HepG2 (cell line): ENCODE results near the gene LMF2. TPM values are rescaled to one million over a fixed set of nuclear protein-coding genes. Genes with fewer than 3 reads are reported as not detected.
A peak's percentile ranks its signal among the peaks of the same experiment; 100 is the strongest.

Source experiments
- ATAC-seq: fragments of 200-7000 bp; cut with Tn5 transposase; 3 replicates; pipeline ENCODE4 v1.9.1; 2020; ENCODE audit warnings: mild to moderate bottlenecking, moderate library complexity
- BruUV-seq: library from RNA; stranded (reverse); fragments of 400-500 nt; replicated peaks from 2 replicates; lab custom pipeline; 2021; lab: Mats Ljungman, UMichigan
- CTCF ChIA-PET: fragments of 300-600 bp; formaldehyde crosslinking; extraction: SDS; loops from one replicate; lab custom pipeline; 2021; ENCODE audit warnings: low total read pairs, inconsistent platforms, low intra/inter-chr PET ratio; lab: Yijun Ruan, JAX
- POLR2A ChIA-PET: fragments of 350-600 bp; sonication (Branson Sonifier 250); formaldehyde crosslinking; loops from one replicate; lab custom pipeline; 2020; ENCODE audit warnings: antibody characterized with exemption, inconsistent platforms; lab: Yijun Ruan, JAX
- DNase-seq: peaks from one replicate; pipeline ENCODE4 v3.0.0-alpha.2; 2015; ENCODE audit warnings: low spot score
- FAIRE-seq: peaks from 3 replicates; lab custom pipeline; 2011; peaks lifted over from hg19 to GRCh38; lab: Jason Lieb, UNC
- H2AFZ ChIP-seq: one replicate; pipeline ENCODE4 v1.6.1; 2011; ENCODE audit warnings: low read length, inconsistent platforms
- H3K27ac ChIP-seq: fragments of 300-600 bp; 3 replicates; pipeline ENCODE4 v1.8.0; 2011; ENCODE audit warnings: mixed run types, mild to moderate bottlenecking, mixed read lengths, low read length, inconsistent platforms; ENCODE audit not compliant: insufficient read depth; ENCODE audit errors: extremely low read length
- H3K27me3 ChIP-seq, 2 experiments: fragments of 200-600 bp in 1 of 2; 2 replicates in 1 of 2; 3 replicates in 1 of 2; pipeline versions ENCODE4 v1.6.0 to v1.8.0; 2011; ENCODE audit warnings: low read length in 2 of 2, mild to moderate bottlenecking in 2 of 2, moderate library complexity in 2 of 2, inconsistent platforms in 1 of 2; ENCODE audit not compliant: insufficient read depth in 2 of 2, control insufficient read depth in 1 of 2
- H3K36me3 ChIP-seq, 2 experiments: fragments of 200-600 bp in 1 of 2; replicated peaks in 1 of 2; 2 replicates in 1 of 2; 3 replicates in 1 of 2; pipeline versions ENCODE4 v1.5.1 to v1.8.0; 2011; ENCODE audit warnings: low read length in 2 of 2, inconsistent platforms in 1 of 2; ENCODE audit not compliant: insufficient read depth in 2 of 2, control insufficient read depth in 1 of 2
- H3K4me1 ChIP-seq: 2 replicates; pipeline ENCODE4 v1.5.1; 2012; ENCODE audit warnings: low read length, inconsistent platforms; ENCODE audit not compliant: insufficient read depth
- H3K4me2 ChIP-seq: 2 replicates; pipeline ENCODE4 v1.6.0; 2011; ENCODE audit warnings: low read depth, low read length, inconsistent platforms
- H3K4me3 ChIP-seq, 3 experiments: fragments of 200-600 bp in 1 of 3; sonication (generic), shearing (Covaris generic) in 1 of 3; replicated peaks in 1 of 3; 2 replicates each; pipeline ENCODE4 v1.5.1; 2011 to 2016; ENCODE audit warnings: low read length in 3 of 3, inconsistent platforms in 2 of 3, low read depth in 2 of 3, mild to moderate bottlenecking in 2 of 3, control low read depth in 1 of 3, mixed read lengths in 1 of 3; ENCODE audit not compliant: insufficient read depth in 1 of 3
- H3K79me2 ChIP-seq: one replicate; pipeline ENCODE4 v1.6.1; 2011; ENCODE audit warnings: low read length, inconsistent platforms; ENCODE audit not compliant: insufficient read depth
- H3K9ac ChIP-seq: 2 replicates; pipeline ENCODE4 v1.6.0; 2011; ENCODE audit warnings: mild to moderate bottlenecking, low read depth, low read length, inconsistent platforms; ENCODE audit not compliant: insufficient read depth
- H3K9me3 ChIP-seq: 2 replicates; pipeline ENCODE4 v1.5.1; 2012; ENCODE audit warnings: mild to moderate bottlenecking, low read length
- H4K20me1 ChIP-seq: 2 replicates; pipeline ENCODE4 v1.6.0; 2011; ENCODE audit warnings: inconsistent platforms, mild to moderate bottlenecking, low read length, moderate library complexity; ENCODE audit not compliant: insufficient read depth
- MLLT10 ChIP-seq: sonication (generic); formaldehyde crosslinking; IDR thresholded peaks from 2 replicates; pipeline ENCODE4 v1.4.0; 2020; ENCODE audit warnings: missing genetic modification reagents
- PHF20 ChIP-seq: sonication (generic); formaldehyde crosslinking; IDR thresholded peaks from 2 replicates; pipeline ENCODE4 v1.5.0; 2020; ENCODE audit warnings: mild to moderate bottlenecking, missing genetic modification reagents
- SMAD3 ChIP-seq: sonication (generic); formaldehyde crosslinking; IDR thresholded peaks from 2 replicates; pipeline ENCODE4 v1.4.0; 2020; ENCODE audit warnings: missing genetic modification reagents
- SNAI1 ChIP-seq: sonication (generic); formaldehyde crosslinking; IDR thresholded peaks from 2 replicates; pipeline ENCODE4 v1.5.0; 2020; ENCODE audit warnings: mild to moderate bottlenecking, missing genetic modification reagents, borderline replicate concordance
- ZNF878 ChIP-seq: sonication (generic); formaldehyde crosslinking; IDR thresholded peaks from 2 replicates; pipeline ENCODE4 v1.8.1; 2023; ENCODE audit warnings: mild to moderate bottlenecking, missing genetic modification reagents, moderate library complexity
- WGBS: methylation state at CpG from one replicate; pipeline ENCODE4 v1.1.6; 2017; ENCODE audit warnings: low lambda C conversion rate; 5-methylcytosine and 5-hydroxymethylcytosine counted together
- in situ Hi-C: cut with HindIII; loops from 2 replicates; pipeline ENCODE4 v1.10.0; 2017; ENCODE audit warnings: low pct_unique_long_range_greater_than_20kb; ENCODE audit not compliant: extremely low pct_ligation_motif_present
- intact Hi-C: fragments of 100-400 bp; cut with micrococcal nuclease; formaldehyde crosslinking; loops from one replicate; pipeline ENCODE4 v1.10.0; 2022; ENCODE audit not compliant: unreplicated experiment
- polyA plus RNA-seq, 8 experiments: library from polyadenylated mRNA; depleted of rRNA in 3 of 8; stranded (reverse) in 7 of 8; unstranded in 1 of 8; fragments of >200 nt; fragmentation: Illumina TruSeq in 4 of 8; extraction: Trizol in 4 of 8; gene quantifications; 2 replicates each; pipeline versions ENCODE4 v1.2.1 to v1.2.3, GENCODE V29; 2011 to 2016; ENCODE audit warnings: low read depth in 4 of 8, missing spikeins in 1 of 8, mixed read lengths in 1 of 8; ENCODE audit not compliant: insufficient read depth in 1 of 8
- total RNA-seq, 5 experiments: library from RNA; depleted of rRNA; stranded (reverse); fragments of >200 nt; fragmentation: Illumina TruSeq; extraction: Trizol; gene quantifications; 2 replicates each; pipeline ENCODE4 v1.2.3, GENCODE V29; 2016; ENCODE audit warnings: low read depth in 1 of 5
- TF ChIP-seq, protein P1 (sequence below): sonication (generic); formaldehyde crosslinking; IDR thresholded peaks from 2 replicates; pipeline ENCODE4 v1.5.0; 2020; ENCODE audit warnings: mild to moderate bottlenecking, missing genetic modification reagents
- TF ChIP-seq, protein P2 (sequence below): IDR thresholded peaks from 2 replicates; pipeline ENCODE4 v1.6.1; 2016; ENCODE audit warnings: control low read depth
- TF ChIP-seq, protein P3 (sequence below): sonication (generic); formaldehyde crosslinking; IDR thresholded peaks from 2 replicates; pipeline ENCODE4 v1.8.0; 2022; ENCODE audit warnings: mild to moderate bottlenecking, missing genetic modification reagents, moderate library complexity

Gene LMF2
- total and polyA plus RNA-seq, 2 of the 13 experiments (the other 11 are each of a cell fraction or from before 2014, with no cell fraction given): 23.3 to 30.6 TPM

DNA sequence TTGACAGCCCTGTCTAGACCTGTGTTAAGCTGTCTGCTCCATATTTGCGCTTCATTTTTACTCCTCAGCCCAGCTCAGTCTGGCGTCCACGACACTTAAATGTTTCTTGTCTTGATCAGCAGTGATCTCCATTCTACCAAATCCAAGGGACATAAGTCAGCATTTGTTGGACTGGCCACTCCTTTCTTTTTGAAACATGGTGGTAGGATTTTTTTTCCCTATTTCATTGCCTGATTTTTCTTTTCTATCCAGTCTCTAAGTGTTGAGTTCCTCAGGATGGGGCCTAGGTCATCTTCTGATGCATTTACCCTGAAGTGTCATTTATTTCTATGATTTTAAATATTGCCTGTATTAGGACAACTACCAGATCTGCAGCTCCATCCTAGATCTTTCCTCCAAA, 1.4 kb upstream of the LMF2 start:
- intact Hi-C loops: loop anchor here (1.0 kb wide), 1 partner anchor 16 kb away; the partner anchor contains the start of gene SCO2
- FAIRE-seq: no peak

More for the DNA sequence above, 1.4 kb upstream of the LMF2 start:
- Histone ChIP-seq H3K27ac (peak overlapping the region; percentile 87), H3K27me3 (no peaks in the 10 kb centered on the region; a peak in 1 of 5 replicates), H3K79me2 (peaks cover 50% of the 10 kb centered on the region), H3K4me2 (peak overlapping the region; percentile 92), H3K9ac (peak overlapping the region; percentile 83), H3K36me3 (peaks cover 2 to 12% of the 10 kb centered on the region in 2 experiments; a peak in 1 of 5 replicates), H4K20me1 (no peaks in the 10 kb centered on the region)
- ATAC-seq: no peak
- 3% methylated on average over 3 of the region's 3 CpGs for WGBS
- CTCF ChIA-PET: no interaction called here
- POLR2A ChIA-PET: interaction anchor here (1.2 to 3.9 kb wide), 3 partner anchors 17 to 23 kb away, joined by 4 to 97 read pairs (median 12); partner anchors contain the start of genes SCO2 and TYMP
- BruUV-seq: TSS peak; percentile 81
- no peak for TF ChIP-seq SNAI1
- TF ChIP-seq, protein P1, sequence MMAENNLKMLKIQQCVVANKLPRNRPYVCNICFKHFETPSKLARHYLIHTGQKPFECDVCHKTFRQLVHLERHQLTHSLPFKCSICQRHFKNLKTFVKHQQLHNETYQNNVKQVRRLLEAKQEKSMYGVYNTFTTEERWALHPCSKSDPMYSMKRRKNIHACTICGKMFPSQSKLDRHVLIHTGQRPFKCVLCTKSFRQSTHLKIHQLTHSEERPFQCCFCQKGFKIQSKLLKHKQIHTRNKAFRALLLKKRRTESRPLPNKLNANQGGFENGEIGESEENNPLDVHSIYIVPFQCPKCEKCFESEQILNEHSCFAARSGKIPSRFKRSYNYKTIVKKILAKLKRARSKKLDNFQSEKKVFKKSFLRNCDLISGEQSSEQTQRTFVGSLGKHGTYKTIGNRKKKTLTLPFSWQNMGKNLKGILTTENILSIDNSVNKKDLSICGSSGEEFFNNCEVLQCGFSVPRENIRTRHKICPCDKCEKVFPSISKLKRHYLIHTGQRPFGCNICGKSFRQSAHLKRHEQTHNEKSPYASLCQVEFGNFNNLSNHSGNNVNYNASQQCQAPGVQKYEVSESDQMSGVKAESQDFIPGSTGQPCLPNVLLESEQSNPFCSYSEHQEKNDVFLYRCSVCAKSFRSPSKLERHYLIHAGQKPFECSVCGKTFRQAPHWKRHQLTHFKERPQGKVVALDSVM (CRISPR knock-in tag): no peak
- TF ChIP-seq, protein P2, sequence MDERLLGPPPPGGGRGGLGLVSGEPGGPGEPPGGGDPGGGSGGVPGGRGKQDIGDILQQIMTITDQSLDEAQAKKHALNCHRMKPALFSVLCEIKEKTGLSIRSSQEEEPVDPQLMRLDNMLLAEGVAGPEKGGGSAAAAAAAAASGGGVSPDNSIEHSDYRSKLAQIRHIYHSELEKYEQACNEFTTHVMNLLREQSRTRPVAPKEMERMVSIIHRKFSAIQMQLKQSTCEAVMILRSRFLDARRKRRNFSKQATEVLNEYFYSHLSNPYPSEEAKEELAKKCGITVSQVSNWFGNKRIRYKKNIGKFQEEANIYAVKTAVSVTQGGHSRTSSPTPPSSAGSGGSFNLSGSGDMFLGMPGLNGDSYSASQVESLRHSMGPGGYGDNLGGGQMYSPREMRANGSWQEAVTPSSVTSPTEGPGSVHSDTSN (CRISPR knock-in tag): no peak
- TF ChIP-seq, protein P3, sequence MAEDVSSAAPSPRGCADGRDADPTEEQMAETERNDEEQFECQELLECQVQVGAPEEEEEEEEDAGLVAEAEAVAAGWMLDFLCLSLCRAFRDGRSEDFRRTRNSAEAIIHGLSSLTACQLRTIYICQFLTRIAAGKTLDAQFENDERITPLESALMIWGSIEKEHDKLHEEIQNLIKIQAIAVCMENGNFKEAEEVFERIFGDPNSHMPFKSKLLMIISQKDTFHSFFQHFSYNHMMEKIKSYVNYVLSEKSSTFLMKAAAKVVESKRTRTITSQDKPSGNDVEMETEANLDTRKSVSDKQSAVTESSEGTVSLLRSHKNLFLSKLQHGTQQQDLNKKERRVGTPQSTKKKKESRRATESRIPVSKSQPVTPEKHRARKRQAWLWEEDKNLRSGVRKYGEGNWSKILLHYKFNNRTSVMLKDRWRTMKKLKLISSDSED (CRISPR knock-in tag): no peak
- TF ChIP-seq ZNF878 (CRISPR knock-in tag): no peak
- no peak for TF ChIP-seq MLLT10 (CRISPR knock-in tag)
- no peak for TF ChIP-seq PHF20 (CRISPR knock-in tag)
- no peak for TF ChIP-seq SMAD3 (CRISPR knock-in tag)
- TF ChIP-seq, all 625 proteins: peak for 0
- Histone ChIP-seq H3K4me1 (peaks cover 19% of the 10 kb centered on the region), H2AFZ (no peak overlapping the region), H3K9me3 (no peaks in the 10 kb centered on the region), H3K4me3 (peak overlapping the region; percentile 88 to 99 (median 91))
- in situ Hi-C loops: no loop called here
- DNase-seq: no peak
